ENCODE results near the gene RNPC3.

The RNPC3 gene, protein sequence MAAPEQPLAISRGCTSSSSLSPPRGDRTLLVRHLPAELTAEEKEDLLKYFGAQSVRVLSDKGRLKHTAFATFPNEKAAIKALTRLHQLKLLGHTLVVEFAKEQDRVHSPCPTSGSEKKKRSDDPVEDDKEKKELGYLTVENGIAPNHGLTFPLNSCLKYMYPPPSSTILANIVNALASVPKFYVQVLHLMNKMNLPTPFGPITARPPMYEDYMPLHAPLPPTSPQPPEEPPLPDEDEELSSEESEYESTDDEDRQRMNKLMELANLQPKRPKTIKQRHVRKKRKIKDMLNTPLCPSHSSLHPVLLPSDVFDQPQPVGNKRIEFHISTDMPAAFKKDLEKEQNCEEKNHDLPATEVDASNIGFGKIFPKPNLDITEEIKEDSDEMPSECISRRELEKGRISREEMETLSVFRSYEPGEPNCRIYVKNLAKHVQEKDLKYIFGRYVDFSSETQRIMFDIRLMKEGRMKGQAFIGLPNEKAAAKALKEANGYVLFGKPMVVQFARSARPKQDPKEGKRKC

DNA sequence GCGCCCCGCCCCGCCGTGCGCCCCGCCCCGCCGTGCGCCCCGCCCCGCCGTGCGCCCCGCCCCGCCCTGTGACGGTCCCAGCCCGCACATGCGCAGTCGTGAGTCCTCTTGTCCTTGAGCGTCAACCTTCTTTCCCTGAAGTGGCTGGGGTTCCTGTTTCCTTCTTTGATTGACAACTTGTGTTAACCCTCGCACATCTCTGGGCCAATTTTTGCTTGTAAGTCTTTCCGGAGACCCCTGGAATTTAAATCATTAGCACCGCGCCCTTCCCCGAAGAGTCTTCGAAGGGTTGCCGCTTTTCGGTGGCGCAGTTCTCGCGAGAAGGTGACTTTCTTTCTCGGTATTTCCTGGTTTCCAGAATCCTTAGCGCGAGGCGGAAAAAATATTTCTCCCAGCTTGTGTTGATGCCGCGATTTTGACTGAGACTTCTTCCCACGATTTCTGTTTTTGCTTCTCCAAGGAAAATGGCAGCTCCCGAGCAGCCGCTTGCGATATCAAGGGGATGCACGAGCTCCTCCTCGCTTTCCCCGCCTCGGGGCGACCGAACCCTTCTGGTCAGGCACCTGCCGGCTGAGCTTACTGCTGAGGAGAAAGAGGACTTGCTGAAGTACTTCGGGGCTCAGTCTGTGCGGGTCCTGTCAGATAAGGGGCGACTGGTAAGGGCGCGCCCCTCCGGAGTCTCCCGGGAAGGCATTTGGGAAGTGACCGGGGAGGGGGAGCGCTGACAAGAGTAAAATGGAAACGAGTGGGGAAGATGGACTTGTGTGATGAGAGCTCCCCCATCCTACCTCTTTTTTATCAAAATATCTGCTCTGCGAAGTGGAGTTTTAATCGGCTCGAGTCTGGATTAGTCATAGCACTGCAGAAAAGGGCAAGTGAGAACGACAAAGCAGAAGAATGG is at the start of gene RNPC3:
Gene RNPC3 (plus strand): TSS at position 93 of the 901 bp plus-strand sequence. CDS start 372 bp downstream, at position 465.
- DNase-seq (ENCODE audit: extremely low read depth, low read depth) = peak; percentile 79

GRCh38 chr1:103477101-103477500 is 48.4 kb upstream of the RNPC3 start:
- DNase-seq (ENCODE audit: extremely low read depth, low read depth) = no peak

More for the DNA sequence above, at the start of gene RNPC3:
- peak within 1 kb of the TSS; percentile 94 for H3K4me3 ChIP-seq (replicated peaks; ENCODE audit: low read depth, low read length)
- TF ChIP-seq CTCF (IDR thresholded peaks at IDR 0.05; ENCODE audit: low read depth, low read length, missing control alignments) = no peak

DNA sequence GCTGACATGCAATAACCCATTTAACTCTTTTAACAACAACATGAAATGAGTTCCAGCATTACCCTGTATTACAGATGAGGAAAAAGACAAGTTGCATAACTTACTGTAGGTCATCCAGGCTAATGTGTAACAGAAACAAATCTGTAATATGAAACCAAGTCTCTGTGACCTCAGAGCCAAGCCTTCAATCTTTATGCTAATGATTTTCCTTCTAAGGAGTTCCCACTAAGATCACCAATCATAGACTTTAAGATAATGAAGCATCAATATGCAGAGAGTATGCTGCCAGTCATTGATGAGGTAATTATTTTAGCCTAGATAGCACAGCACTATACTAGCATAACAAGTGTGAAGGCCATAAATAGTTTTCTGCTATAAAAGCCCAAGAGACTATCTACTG is 35.6 kb upstream of the RNPC3 start:
- no peak for TF ChIP-seq CTCF (IDR thresholded peaks at IDR 0.05; ENCODE audit: low read depth, low read length, missing control alignments)
- H3K4me3 ChIP-seq (replicated peaks; ENCODE audit: low read depth, low read length) = no peak overlapping the region
- peak; percentile 21 for DNase-seq (ENCODE audit: extremely low read depth, low read depth)

More at GRCh38 chr1:103477101-103477500, 48.4 kb upstream of the RNPC3 start:
- no peak overlapping the region for H3K4me3 ChIP-seq (replicated peaks; ENCODE audit: low read depth, low read length)
- no peak for TF ChIP-seq CTCF (IDR thresholded peaks at IDR 0.05; ENCODE audit: low read depth, low read length, missing control alignments)

DNA sequence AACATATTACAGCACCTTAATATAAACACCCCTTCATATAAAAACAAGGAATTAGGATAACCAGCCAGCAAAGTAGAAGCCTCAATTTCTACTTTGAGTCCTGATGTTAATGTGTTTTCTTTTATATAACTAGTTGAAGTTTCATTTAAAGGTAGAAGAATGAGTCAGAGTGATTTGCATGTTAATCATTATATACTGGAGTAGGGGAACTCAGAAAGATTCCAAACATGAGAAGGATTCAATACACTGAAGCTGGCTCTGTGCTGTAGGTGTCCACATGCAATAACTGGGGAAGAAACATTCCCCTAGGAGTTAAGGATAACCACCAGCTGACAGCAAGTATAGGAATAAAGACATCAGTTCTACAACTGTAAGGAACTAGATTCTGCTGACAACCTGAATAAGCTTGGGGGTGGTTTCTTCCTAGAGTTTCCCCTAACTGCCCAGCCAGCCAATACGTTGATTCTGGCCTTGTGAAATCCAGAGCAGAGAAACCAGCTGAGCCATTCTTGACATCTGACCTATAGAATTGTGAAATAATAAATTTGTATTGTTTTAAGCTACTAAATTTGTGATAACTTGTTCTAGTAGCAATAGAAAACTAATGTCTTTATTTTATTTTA is 33.4 kb upstream of the RNPC3 start:
- no peak for DNase-seq (ENCODE audit: extremely low read depth, low read depth)
- TF ChIP-seq CTCF (IDR thresholded peaks at IDR 0.05; ENCODE audit: low read depth, low read length, missing control alignments) = no peak
- H3K4me3 ChIP-seq (replicated peaks; ENCODE audit: low read depth, low read length) = no peak overlapping the region

DNA sequence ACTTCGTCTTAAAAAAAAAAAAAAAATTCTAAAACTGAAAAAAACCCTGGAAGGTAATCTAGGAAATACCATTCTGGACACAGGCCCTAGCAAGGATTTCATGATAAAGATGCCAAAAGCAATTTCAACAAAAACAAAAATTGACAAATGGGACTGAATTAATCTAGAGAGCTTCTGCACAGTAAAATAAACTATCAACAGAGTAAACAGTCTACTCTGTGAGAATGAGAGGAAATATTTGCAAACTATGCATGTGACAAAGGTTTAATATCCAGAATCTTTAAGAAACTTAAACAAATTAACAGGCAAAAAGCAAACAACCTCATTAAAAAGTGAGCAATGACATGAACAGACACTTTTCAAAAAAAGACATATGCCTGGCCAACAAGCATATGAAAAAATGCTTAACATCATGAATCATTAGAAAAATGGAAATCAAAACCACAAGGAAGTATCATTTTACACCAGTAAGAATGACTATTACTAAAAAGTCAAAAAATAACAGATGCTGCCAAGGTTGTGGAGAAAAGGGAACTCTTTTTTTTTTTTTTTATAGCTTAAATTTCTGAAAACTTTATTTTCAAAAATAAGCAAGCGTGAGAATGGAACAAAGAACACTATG is 29.4 kb upstream of the RNPC3 start:
- TF ChIP-seq CTCF (IDR thresholded peaks at IDR 0.05; ENCODE audit: low read depth, low read length, missing control alignments) = no peak
- no peak overlapping the region for H3K4me3 ChIP-seq (replicated peaks; ENCODE audit: low read depth, low read length)
- no peak for DNase-seq (ENCODE audit: extremely low read depth, low read depth)

GRCh38 chr1:103497404-103497803 is 28.1 kb upstream of the RNPC3 start:
- no peak overlapping the region for H3K4me3 ChIP-seq (replicated peaks; ENCODE audit: low read depth, low read length)
- no peak for TF ChIP-seq CTCF (IDR thresholded peaks at IDR 0.05; ENCODE audit: low read depth, low read length, missing control alignments)
- DNase-seq (ENCODE audit: extremely low read depth, low read depth) = no peak

Data from HFF-Myc (cell line).